Uterus (tissue), 4 donors: ENCODE results near the gene STUB1. TPM values are rescaled to one million over a fixed set of nuclear protein-coding genes. Genes with fewer than 3 reads are reported as not detected.

Experiments used
- DNase-seq, 2 donors: peaks; one replicate each; pipeline ENCODE4 v3.0.0-alpha.2; 2019 to 2020
- H3K27ac ChIP-seq, 2 donors: fragments of 200-600 bp; sonication (generic); 1 replicate in 1 of 2; 2 replicates in 1 of 2; pipeline ENCODE4 v1.5.1; 2016 to 2018
- H3K27me3 ChIP-seq, 2 donors: fragments of 200-600 bp; sonication (generic); one replicate each; pipeline ENCODE4 v1.5.1; 2018 to 2019; ENCODE audit warnings: control low read depth in 1 of 2
- H3K36me3 ChIP-seq, 2 donors: fragments of 200-600 bp; sonication (generic); one replicate each; pipeline ENCODE4 v1.5.1; 2019; ENCODE audit warnings: control low read depth in 1 of 2
- H3K4me1 ChIP-seq, 2 donors: fragments of 200-600 bp; sonication (generic); one replicate each; pipeline ENCODE4 v1.5.1; 2018 to 2019; ENCODE audit warnings: control low read depth in 1 of 2
- H3K4me3 ChIP-seq, 2 donors: fragments of 200-600 bp; sonication (generic); 1 replicate in 1 of 2; 2 replicates in 1 of 2; pipeline ENCODE4 v1.5.1; 2018 to 2019; ENCODE audit warnings: mild to moderate bottlenecking in 1 of 2
- H3K9me3 ChIP-seq, 2 donors: fragments of 200-600 bp; sonication (generic); one replicate each; pipeline ENCODE4 v1.5.1; 2019; ENCODE audit warnings: control low read depth in 1 of 2
- CTCF ChIP-seq, 4 experiments: fragments of 200-600 bp in 2 of 4; fragments of 450-650 bp in 2 of 4; sonication (generic) in 2 of 4; IDR thresholded peaks; one replicate each; pipeline ENCODE4 v1.5.1; 2016 to 2019; ENCODE audit warnings: antibody characterized with exemption in 4 of 4, mild to moderate bottlenecking in 2 of 4, moderate library complexity in 1 of 4
- POLR2A ChIP-seq, 2 donors: fragments of 450-650 bp; IDR thresholded peaks; one replicate each; pipeline ENCODE4 v1.6.1; 2016; ENCODE audit warnings: antibody characterized with exemption in 2 of 2, mild to moderate bottlenecking in 1 of 2, moderate library complexity in 1 of 2
- intact Hi-C: fragments of 100-400 bp; cut with DNase I; formaldehyde crosslinking; loops from one replicate; pipeline ENCODE4 v1.15.1; 2023; ENCODE audit warnings: low total_unique reads
- total RNA-seq, 4 donors: library from RNA; depleted of rRNA in 3 of 4; stranded (reverse); fragments of >200 nt in 3 of 4; gene quantifications; one replicate each; pipeline versions ENCODE4 v1.1.0 to v1.2.4, GENCODE V29; 2014 to 2023
- donor health status: DM: yes; HTN: yes; CAD: no.

STUB1 gene
- total RNA-seq, 4 donors from 2014 or later: 62.7 to 212 (median 93.3) TPM

GRCh38 chr16:652454-653305 is 27.5 kb upstream of the STUB1 start:
- Histone ChIP-seq H3K9me3 (no peaks in the 10 kb centered on the region), H3K4me3 (no peak overlapping the region), H3K36me3 (no peaks in the 10 kb centered on the region), H3K27me3 (no peaks in the 10 kb centered on the region), H3K27ac (no peak overlapping the region), H3K4me1 (peaks cover 0 to 21% of the 10 kb centered on the region in 2 donors)
- TF ChIP-seq CTCF (IDR thresholded peaks at IDR 0.05) (no peak), POLR2A (IDR thresholded peaks at IDR 0.05) (no peak)
- DNase-seq: no peak
- intact Hi-C loops: no loop called here

GRCh38 chr16:654034-654433 is 26.2 kb upstream of the STUB1 start:
- Histone ChIP-seq H3K4me3 (no peak overlapping the region), H3K27me3 (no peaks in the 10 kb centered on the region), H3K4me1 (peaks cover 0 to 14% of the 10 kb centered on the region in 2 donors), H3K9me3 (no peaks in the 10 kb centered on the region), H3K36me3 (no peaks in the 10 kb centered on the region), H3K27ac (no peak overlapping the region)
- intact Hi-C loops: no loop called here
- TF ChIP-seq POLR2A (IDR thresholded peaks at IDR 0.05) (no peak), CTCF (IDR thresholded peaks at IDR 0.05) (no peak)
- no peak for DNase-seq

- no peak overlapping the region for H3K4me3 ChIP-seq
- intact Hi-C loops: no loop called here
- H3K27me3 ChIP-seq: no peaks in the 10 kb centered on the region
- peaks cover 3 to 5% of the 10 kb centered on the region in 2 donors for H3K4me1 ChIP-seq
- no peaks in the 10 kb centered on the region for H3K36me3 ChIP-seq
- H3K27ac ChIP-seq: no peak overlapping the region
- TF ChIP-seq POLR2A (IDR thresholded peaks at IDR 0.05) (no peak), CTCF (IDR thresholded peaks at IDR 0.05) (no peak)
- no peaks in the 10 kb centered on the region for H3K9me3 ChIP-seq
- DNase-seq: no peak
Measured at GRCh38 chr16:657487-657886, 22.7 kb upstream of the STUB1 start.

GRCh38 chr16:658679-659571 is 21.3 kb upstream of the STUB1 start:
- Histone ChIP-seq H3K4me1 (peaks cover 3 to 5% of the 10 kb centered on the region in 2 donors), H3K27ac (no peak overlapping the region), H3K36me3 (no peaks in the 10 kb centered on the region), H3K9me3 (no peaks in the 10 kb centered on the region), H3K4me3 (no peak overlapping the region), H3K27me3 (no peaks in the 10 kb centered on the region)
- intact Hi-C loops: no loop called here
- no peak for TF ChIP-seq POLR2A (IDR thresholded peaks at IDR 0.05)
- TF ChIP-seq CTCF (IDR thresholded peaks at IDR 0.05): no peak
- no peak for DNase-seq

- Histone ChIP-seq H3K27ac (no peak overlapping the region), H3K27me3 (no peaks in the 10 kb centered on the region), H3K4me1 (peaks cover 3 to 5% of the 10 kb centered on the region in 2 donors), H3K36me3 (no peaks in the 10 kb centered on the region), H3K4me3 (no peak overlapping the region), H3K9me3 (no peaks in the 10 kb centered on the region)
- TF ChIP-seq POLR2A (IDR thresholded peaks at IDR 0.05): no peak
- TF ChIP-seq CTCF (IDR thresholded peaks at IDR 0.05): no peak
- no peak for DNase-seq
- intact Hi-C loops: loop anchor here (10.0 kb wide), 1 partner anchor 85 kb away; no protein-coding TSS in a partner anchor
Measured at GRCh38 chr16:659618-660017, 20.6 kb upstream of the STUB1 start.
